NCI-H460 (cell line): ENCODE measurements around the gene RBCK1. TPM values are rescaled to one million over a fixed set of nuclear protein-coding genes. Genes with fewer than 3 reads are reported as not detected.
A peak's percentile ranks its signal among the peaks of the same experiment; 100 is the strongest.
"Not testable (repeated sequence)": the region's sequence is repeated elsewhere in the genome, so short reads cannot be mapped to it uniquely, and the experiment has no call there.

Experiments used
- DNase-seq: peaks from one replicate; pipeline ENCODE4 v3.0.0-alpha.2; 2016; ENCODE audit warnings: low read depth; ENCODE audit errors: extremely low read depth
- polyA plus RNA-seq: library from polyadenylated mRNA; depleted of rRNA; stranded (reverse); fragments of >200 nt; gene quantifications from 2 replicates; pipeline ENCODE4 v1.2.3, GENCODE V29; 2014; cell fraction: nucleus; rRNA removed
- total RNA-seq: library from RNA; depleted of rRNA; stranded (reverse); fragments of >200 nt; shearing (Covaris generic); gene quantifications from 2 replicates; pipeline ENCODE4 v1.2.3, GENCODE V29; 2014; rRNA removed

The RBCK1 gene
- 211 and 227 TPM in 2 replicates for total RNA-seq
- 224 and 242 TPM in 2 replicates for polyA plus RNA-seq

- DNase-seq, result peak; percentile 75
These were observed at the start of gene RBCK1 for GRCh38 chr20:407953-408842. RBCK1 (plus strand) TSS chr20:408299; CDS start chr20:408758, 459 bp downstream.

- no peak for DNase-seq
These were observed 49.1 kb upstream of the RBCK1 start for GRCh38 chr20:358891-359555.

GRCh38 chr20:361561-361960 is 46.5 kb upstream of the RBCK1 start:
- no peak for DNase-seq

GRCh38 chr20:362271-363254 is 45.5 kb upstream of the RBCK1 start:
- DNase-seq, result peak; percentile 93

GRCh38 chr20:363319-364078 is 44.6 kb upstream of the RBCK1 start:
- DNase-seq, result peak; percentile 86

- peak; percentile 47 for DNase-seq
These were observed 42.9 kb upstream of the RBCK1 start for GRCh38 chr20:364905-365794.

- DNase-seq, result no peak
These were observed 41.9 kb upstream of the RBCK1 start for GRCh38 chr20:366041-366718.

- DNase-seq, result no peak
These were observed 41.2 kb upstream of the RBCK1 start for GRCh38 chr20:366719-367485.

- DNase-seq, result no peak
These were observed 40.6 kb upstream of the RBCK1 start for GRCh38 chr20:367486-367887.

GRCh38 chr20:368915-369314 is 39.2 kb upstream of the RBCK1 start:
- DNase-seq, result no peak

- DNase-seq, result no peak
These were observed 37.9 kb upstream of the RBCK1 start for GRCh38 chr20:370151-370600.

GRCh38 chr20:370977-371754 is 36.9 kb upstream of the RBCK1 start:
- DNase-seq, result no peak

- peak; percentile 99 for DNase-seq
These were observed 36.1 kb upstream of the RBCK1 start for GRCh38 chr20:371755-372542.

GRCh38 chr20:372543-373082 is 35.5 kb upstream of the RBCK1 start:
- not testable (repeated sequence) for DNase-seq

GRCh38 chr20:373171-373890 is 34.8 kb upstream of the RBCK1 start:
- DNase-seq, result peak; percentile 99
